Measurements from ENCODE around the gene ADAMTS5. TPM values are rescaled to one million over a fixed set of nuclear protein-coding genes. Genes with fewer than 3 reads are reported as not detected.

Gene ADAMTS5
- total RNA-seq, 4 donors from 2014 or later, result 1.8 to 15.0 (median 5.0) TPM

- Histone ChIP-seq H3K9me3 (no peaks in the 10 kb centered on the region), H3K27ac (no peak overlapping the region), H3K4me1 (no peaks in the 10 kb centered on the region), H3K27me3 (no peaks in the 10 kb centered on the region), H3K4me3 (no peak overlapping the region), H3K36me3 (peaks cover 12% of the 10 kb centered on the region)
- WGBS, result 63% methylated on average over 4 of the region's 4 CpGs
- DNase-seq (ENCODE audit: low spot score in 2 of 2), result no peak
- TF ChIP-seq POLR2AphosphoS5 (IDR thresholded peaks at IDR 0.05) (no peak), POLR2A (IDR thresholded peaks at IDR 0.05) (no peak), CTCF (IDR thresholded peaks at IDR 0.05) (no peak), EP300 (IDR thresholded peaks at IDR 0.05) (no peak)
Observed at GRCh38 chr21:26925636-26926035, 41.3 kb downstream of the ADAMTS5 start.

- H3K27ac ChIP-seq, result no peak overlapping the region
- no peak for DNase-seq (ENCODE audit: low spot score in 2 of 2)
- WGBS, result 79% methylated on average over 2 of the region's 2 CpGs
- H3K4me3 ChIP-seq, result no peak overlapping the region
- no peaks in the 10 kb centered on the region for H3K9me3 ChIP-seq
- no peaks in the 10 kb centered on the region for H3K4me1 ChIP-seq
- no peak for TF ChIP-seq POLR2A (IDR thresholded peaks at IDR 0.05)
- no peak for TF ChIP-seq CTCF (IDR thresholded peaks at IDR 0.05)
- TF ChIP-seq POLR2AphosphoS5 (IDR thresholded peaks at IDR 0.05), result no peak
- TF ChIP-seq EP300 (IDR thresholded peaks at IDR 0.05), result no peak
- H3K36me3 ChIP-seq, result peaks cover 12% of the 10 kb centered on the region
- no peaks in the 10 kb centered on the region for H3K27me3 ChIP-seq
Observed at GRCh38 chr21:26925122-26925521, 41.8 kb downstream of the ADAMTS5 start.

- Histone ChIP-seq H3K36me3 (peaks cover 6% of the 10 kb centered on the region), H3K27me3 (no peaks in the 10 kb centered on the region), H3K9me3 (no peaks in the 10 kb centered on the region), H3K4me3 (no peak overlapping the region), H3K27ac (no peak overlapping the region), H3K4me1 (no peaks in the 10 kb centered on the region)
- no peak for TF ChIP-seq POLR2AphosphoS5 (IDR thresholded peaks at IDR 0.05)
- TF ChIP-seq POLR2A (IDR thresholded peaks at IDR 0.05), result no peak
- TF ChIP-seq EP300 (IDR thresholded peaks at IDR 0.05), result no peak
- no peak for TF ChIP-seq CTCF (IDR thresholded peaks at IDR 0.05)
- 93% methylated on average over 8 of the region's 10 CpGs for WGBS
- DNase-seq (ENCODE audit: low spot score in 2 of 2), result no peak
Observed at GRCh38 chr21:26923986-26924385, 42.9 kb downstream of the ADAMTS5 start.

- Histone ChIP-seq H3K4me1 (no peaks in the 10 kb centered on the region), H3K9me3 (no peaks in the 10 kb centered on the region), H3K27ac (no peak overlapping the region), H3K4me3 (no peak overlapping the region), H3K27me3 (no peaks in the 10 kb centered on the region), H3K36me3 (peaks cover 6% of the 10 kb centered on the region)
- TF ChIP-seq EP300 (IDR thresholded peaks at IDR 0.05), result no peak
- TF ChIP-seq CTCF (IDR thresholded peaks at IDR 0.05), result no peak
- TF ChIP-seq POLR2AphosphoS5 (IDR thresholded peaks at IDR 0.05), result no peak
- TF ChIP-seq POLR2A (IDR thresholded peaks at IDR 0.05), result no peak
- no peak for DNase-seq (ENCODE audit: low spot score in 2 of 2)
Observed at GRCh38 chr21:26920055-26920454, 46.8 kb downstream of the ADAMTS5 start.

GRCh38 chr21:26918323-26919079, 48.4 kb downstream of the ADAMTS5 start:
- DNase-seq (ENCODE audit: low spot score in 2 of 2), result no peak
- no peak overlapping the region for H3K4me3 ChIP-seq
- H3K4me1 ChIP-seq, result no peaks in the 10 kb centered on the region
- no peaks in the 10 kb centered on the region for H3K36me3 ChIP-seq
- 81% methylated on average over 8 of the region's 8 CpGs for WGBS
- H3K9me3 ChIP-seq, result no peaks in the 10 kb centered on the region
- no peak for TF ChIP-seq POLR2AphosphoS5 (IDR thresholded peaks at IDR 0.05)
- no peak for TF ChIP-seq CTCF (IDR thresholded peaks at IDR 0.05)
- no peak for TF ChIP-seq EP300 (IDR thresholded peaks at IDR 0.05)
- TF ChIP-seq POLR2A (IDR thresholded peaks at IDR 0.05), result no peak
- no peak overlapping the region for H3K27ac ChIP-seq
- no peaks in the 10 kb centered on the region for H3K27me3 ChIP-seq
